NCI-H1436 treated with DMSO at 0.1 percent for 48 hours (cell line): ENCODE data around the gene APOD.
A peak's percentile ranks its signal among the peaks of the same experiment; 100 is the strongest.

Source experiments
- DNase-seq: peaks from one replicate; lab custom pipeline; 2025; lab: John Stamatoyannopoulos, UW

Gene APOD

DNA sequence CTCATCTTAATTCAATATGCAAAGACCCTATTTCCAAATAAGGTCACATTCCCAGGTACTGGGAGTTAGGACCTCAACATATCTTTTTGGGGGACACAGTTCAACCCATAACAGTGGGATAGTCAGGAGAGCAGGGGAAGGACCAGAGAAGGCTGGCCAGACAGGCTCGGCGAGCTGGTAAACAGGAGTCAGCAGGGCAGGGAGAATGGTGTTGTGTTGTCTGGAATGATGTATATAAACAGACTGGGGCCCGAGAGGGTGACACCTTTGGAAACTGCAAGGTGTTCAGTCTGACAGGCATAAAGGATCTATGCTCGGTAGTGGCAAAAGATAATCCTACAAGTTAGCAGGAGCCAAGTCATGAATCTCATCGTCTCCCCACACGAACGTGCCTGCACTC is 30.5 kb downstream of the APOD start:
- no peak for DNase-seq

DNA sequence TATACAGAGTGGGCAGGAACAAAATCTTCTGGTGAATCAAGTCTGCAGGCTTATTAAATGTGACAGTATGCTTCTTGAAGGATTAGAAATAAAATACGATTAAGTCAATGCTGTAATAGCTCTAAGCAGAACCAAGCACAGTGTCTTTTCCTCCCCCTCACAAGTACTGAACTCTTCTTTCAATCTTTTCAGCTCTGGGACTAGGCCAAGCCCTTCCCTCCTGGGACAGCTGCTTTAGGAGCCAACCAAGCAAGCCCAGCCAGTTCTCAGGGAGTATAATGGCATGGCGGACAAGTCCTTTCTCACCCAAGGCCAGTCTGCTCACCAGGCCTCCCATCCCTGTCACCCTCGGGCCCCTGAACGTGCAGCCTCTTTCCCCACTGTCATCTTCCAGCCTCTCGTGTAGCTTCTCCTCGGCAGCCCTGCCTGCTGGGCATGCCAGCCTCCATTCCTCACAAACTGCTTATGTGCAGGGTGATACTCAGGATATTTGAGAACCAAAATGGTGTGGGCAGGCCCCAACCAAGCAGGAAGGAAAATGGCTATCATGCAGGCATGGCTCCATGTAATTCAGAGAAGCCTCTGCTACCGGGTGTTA is 32.3 kb downstream of the APOD start:
- DNase-seq = no peak

DNA sequence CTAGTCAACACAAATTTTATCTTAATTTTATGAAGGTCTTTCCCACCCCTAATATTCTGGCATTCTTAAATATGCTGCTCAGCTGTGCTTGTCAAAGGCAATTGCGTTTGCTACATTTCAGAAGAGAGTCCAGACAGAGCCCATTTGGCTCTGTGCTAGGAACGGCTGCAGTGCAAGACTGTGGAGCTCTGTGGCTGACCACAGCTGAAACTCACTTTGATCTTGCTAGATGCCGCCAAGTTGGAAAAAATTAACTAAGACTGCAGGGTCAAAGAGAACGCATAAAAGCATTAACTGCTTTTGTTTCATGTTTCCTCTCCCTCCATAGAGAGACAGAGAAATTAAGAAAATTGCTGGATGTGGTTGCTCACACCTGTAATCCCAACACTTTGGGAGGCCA is 33.0 kb downstream of the APOD start:
- no peak for DNase-seq

DNA sequence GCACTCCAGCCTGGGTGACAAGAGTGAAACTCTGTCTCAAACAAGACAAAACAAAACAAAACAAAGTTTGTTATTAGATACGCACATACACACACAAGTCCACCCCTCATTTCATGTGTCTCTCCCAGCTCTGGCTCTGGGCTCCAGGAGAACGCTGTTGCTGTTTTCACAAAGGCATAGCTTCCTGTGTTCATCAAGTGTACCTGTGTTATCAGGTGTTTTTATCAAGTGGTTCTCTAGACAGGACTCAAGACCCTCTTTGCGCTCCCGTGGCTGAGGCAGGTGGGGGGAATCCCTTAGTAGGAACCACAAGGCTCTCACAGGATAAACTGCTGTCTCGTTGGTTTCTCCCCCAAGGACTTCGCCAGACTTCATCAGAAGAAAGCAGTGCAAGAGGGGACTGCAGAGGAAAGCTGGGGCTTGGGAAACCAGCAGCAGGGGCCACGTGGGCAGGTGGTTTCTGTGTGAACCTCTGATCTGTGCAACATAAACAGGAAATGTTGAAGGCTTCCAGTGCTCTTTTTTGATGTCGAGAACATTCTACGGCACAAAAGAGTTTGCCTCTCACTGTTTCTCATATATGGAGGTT is 33.7 kb downstream of the APOD start:
- DNase-seq = no peak

DNA sequence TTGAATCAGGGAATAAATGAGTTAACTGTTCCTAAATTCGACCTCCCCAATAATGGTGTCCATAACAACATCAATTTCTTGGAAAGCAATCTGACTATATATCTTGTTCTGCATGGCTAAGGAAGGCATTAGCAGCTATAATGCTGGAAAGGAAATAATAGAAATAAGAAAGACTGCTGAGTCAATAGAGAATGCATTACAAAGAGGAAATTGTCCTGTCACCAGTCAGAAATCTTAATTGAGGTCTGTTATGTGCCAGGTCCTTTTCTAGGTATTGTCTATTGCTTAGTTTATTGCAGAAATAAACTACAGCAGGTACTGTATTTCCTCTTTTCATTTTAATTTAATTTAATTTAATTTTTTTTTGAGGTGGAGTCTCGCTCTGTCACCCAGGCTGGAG is 34.8 kb downstream of the APOD start:
- DNase-seq = peak; percentile 21

DNA sequence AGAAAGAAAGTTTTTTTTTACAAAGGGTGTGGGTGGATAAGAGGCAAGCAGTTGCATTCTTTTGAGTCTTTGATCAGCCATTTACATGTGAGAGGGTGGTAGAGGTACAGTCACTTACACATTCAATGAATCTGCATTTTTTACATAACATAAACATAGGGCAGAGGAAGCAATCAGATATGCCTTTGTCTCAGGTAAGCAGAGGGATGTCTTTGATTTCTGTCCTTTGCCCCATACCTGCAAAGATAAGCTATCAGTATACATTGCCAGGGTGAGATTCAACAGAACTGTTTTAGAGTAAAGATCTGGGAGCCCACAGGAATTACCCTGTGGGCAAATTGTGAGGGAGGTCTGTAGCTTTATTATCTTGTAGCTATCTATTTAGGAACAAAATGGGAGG is 35.2 kb downstream of the APOD start:
- no peak for DNase-seq

DNA sequence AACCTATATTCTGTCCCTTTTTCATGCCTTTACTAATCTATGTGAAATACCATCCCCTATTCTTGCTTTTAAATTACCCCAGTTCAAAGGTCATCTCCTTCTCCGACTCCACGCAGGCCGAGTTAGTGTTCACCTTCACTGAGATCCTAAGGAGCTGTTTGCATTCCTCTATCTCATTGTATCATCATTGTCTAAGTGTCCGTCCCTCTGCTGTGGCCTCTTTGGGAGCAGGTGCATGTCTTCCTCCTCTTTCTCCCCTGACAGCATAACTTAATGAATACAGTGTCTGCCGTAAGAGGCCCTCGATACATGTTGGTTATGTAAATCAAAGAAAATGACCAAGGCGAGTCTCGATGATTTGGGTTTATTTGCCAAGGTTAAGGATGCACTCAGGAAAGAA is 35.7 kb downstream of the APOD start:
- DNase-seq = no peak

DNA sequence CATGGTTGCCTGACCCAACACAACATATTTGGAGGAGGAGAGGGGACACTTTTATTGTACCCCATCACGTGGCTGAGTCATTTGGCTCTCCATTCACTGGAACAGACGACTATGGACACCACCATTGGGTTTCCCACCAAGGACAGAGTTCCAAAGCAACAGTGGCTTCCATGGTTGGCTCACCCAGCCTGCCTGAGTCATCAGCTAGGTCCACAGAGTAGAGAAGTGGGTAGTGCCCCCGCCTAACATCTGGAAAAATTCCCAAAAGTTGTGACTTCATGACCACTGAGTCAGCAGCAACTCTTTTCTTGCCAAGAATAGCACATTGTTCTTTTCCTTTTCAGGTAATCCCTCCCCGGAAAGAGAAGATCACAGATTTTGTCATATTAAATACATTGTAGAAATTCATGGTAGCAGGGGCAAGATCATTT is 37.6 kb downstream of the APOD start:
- DNase-seq = no peak

DNA sequence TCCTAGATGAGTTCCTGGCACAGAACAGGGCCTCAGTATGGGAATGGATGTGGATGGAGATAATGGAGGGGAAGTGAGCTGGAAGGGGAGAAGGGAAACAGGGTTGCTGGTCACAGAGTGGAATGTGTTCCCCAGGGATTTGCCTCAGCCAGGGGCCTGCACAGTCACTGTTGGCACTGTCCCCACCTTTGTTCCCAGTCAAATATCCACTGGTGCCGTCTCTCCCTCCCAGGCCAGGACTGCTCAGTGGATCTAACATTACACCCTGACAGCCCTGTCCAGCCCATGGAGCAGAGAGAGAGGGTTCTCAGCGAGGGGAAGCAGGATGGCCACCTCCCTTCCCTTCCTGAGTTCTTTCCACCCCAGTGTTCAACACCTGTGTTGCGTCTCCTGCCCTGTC is 39.1 kb downstream of the APOD start:
- no peak for DNase-seq

DNA sequence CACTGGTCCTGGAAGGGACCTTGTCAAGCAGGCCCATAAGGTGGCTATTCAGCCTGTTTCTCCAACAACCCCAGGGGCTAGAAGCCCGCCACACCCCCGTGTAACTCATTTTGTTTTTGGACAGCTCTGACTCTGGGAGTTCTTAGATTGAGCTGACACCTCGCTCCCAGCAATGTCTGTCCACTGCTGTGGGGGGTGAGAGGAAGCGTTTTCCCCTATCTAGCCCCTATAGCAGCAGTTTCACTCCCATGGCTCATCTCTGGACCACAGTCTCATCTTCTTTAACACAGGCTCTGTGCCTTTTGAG is 39.6 kb downstream of the APOD start:
- no peak for DNase-seq

DNA sequence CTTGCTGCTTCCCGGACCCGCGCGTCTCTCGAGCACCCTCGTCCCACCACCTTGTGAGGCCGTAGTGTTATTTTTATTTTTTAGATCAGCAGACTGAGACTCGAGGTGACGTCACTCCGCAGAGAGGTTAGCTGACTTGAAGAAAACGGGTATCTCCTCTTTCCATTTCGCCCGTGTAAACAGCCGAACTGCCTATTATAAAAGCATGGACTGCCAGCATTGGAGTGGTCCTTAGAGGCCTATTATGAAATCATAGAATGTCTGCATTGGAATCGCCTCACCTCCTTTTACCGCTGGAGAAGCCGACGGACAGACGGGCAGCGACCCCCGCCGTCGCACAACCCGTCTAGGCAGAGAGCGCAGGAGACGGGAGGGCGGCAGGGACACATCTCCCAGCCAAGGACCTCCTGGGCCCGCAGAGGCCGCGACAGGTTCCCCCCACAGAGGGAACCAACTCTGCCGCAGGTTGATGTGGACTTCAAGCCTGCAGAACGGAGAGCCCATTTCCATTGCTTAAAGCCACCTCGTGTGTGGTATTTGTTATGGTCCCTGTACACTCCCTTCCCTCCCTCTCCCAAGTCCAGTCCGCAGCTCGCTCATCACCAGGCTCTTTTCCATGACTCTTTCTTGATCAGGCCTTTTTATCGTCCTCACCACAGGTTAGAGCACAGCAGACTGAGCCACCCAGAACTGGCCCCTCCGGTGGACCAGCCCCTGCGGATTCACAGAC is 40.1 kb downstream of the APOD start:
- peak; percentile 72 for DNase-seq

DNA sequence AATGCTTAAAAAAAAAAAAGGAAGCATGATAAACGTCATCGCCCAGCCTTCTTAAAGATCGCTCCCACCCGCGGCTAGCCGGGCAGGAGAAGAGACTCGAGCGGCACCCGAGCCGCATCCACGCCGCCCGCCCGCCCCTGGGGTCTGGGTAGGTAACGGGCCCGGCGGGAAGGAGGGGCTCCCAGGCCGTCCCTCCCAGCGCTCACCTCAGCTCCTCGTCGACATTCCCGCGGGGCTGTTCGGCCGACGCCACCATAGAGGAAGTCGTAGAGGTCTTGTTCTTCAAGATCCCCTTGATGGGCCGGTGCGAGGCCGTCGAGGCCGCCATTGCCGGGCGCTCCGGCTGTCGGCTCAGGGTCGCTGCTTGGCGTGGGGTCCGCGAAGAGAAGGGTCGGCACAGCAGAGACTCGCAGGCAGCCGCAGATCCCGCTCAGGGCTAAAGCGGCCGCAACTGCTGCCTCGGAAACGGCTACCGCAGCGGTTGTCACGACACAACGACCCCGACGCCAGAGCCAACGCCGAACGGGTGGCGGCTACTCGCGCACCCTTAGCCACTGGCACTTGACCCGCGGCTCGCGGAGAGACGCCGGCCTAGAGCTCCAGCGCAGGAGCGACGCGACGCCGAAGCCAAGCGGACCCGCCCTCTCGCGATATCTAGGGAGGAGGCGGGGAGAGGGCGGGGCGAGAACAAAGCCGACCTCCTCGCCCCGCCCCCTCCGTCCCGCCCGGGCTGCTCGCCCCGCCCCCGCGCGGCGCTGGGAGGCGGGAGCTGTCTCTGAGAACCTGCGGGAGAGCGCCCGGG is 40.8 kb downstream of the APOD start, which contains the start of gene PPP1R2:
Gene PPP1R2, minus strand, starts transcription at position 628 of the 802 bp plus-strand sequence. Its CDS starts 300 bp downstream, at position 328.
- DNase-seq = peak; percentile 72

DNA sequence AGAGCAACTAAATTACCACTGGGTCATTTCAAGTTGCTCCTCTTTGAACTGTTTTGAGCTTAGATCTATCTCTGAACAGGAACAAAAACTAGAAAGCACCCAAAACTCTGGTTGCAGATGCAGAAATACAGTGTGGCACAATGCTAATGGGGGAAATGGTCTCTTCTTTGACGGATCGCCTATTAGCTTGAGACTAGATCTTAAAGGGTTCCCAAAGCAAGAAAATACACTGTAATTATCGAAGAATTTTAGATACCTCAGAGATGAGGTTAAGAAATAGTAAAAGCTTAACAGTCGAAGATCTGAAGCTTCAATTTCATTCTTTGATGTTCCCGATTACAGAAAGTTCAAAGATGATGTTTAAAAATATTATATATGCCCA is 41.4 kb downstream of the APOD start:
- DNase-seq = no peak

DNA sequence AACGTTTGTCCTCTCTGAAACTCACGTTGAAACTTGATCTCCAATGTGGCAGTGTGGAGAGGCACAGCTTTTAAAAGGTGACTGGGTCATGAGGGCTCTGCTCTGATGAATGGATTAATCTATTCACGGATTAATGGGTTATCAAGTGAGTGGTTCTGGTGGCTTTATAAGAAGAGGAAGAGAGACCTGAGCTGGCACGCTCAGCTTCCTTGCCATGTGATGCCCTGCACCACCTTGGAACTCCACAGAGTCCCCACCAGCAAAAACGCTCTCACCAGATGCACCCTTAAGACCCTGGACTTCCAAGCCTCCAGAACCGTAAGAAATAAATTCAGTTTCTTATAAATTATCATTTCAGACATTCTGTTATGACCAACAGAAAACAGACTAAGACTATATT is 43.2 kb downstream of the APOD start:
- no peak for DNase-seq

DNA sequence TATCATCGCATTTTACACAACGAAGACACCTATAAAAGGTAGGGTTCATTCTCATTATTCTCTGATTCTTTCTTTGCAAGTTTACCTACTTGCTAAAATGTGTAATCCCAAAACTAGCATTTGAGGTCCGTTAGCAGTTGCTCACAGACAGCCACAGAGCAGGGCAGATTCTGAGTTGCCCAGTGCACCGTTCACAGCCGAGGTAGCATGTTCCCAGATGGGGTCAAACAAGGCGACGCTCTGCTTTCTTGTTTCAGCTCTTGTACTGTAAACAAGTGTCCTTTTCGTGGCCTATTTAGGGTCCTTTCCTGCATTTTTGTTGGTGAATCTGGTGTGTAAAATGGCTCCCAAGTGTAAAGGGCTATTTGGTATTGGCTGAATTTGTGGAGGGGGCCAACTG is 43.7 kb downstream of the APOD start:
- no peak for DNase-seq

DNA sequence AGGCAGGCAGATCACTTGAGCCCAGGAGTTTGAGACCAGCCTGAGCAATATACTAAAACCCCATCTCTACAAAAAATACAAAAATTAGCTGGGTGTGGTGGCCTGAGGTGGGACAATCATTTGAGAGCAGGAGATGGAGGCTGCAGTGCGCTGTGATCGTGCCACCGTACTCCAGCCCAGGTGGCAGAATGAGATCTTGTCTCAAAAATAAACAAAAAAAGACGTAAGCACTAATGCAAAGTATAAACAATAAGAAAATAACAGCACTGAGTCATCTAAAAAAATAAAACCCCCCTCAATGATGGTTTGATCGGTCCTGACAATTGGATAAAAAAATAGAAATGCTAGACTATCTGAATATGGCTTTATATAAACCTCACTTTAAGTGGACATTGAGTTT is 44.3 kb downstream of the APOD start:
- DNase-seq = no peak

DNA sequence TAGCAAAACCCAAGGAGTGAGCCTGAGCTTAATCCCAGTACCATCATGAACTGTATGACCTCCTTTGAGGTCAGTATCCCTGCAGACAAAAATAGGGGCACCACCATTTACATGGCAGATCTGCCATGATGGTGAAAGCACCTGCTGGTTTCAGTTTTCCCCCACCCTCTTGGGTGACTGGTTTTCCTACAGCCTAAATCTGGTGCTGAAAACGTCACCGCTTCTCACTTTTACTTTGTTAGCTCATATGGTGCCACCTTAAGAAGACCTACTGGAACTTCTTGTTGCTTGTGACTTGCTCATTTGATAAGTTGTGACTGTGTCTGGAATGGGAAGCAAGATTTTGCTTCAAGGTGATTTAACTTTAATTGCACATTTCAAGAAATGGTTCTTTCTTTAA is 45.7 kb downstream of the APOD start:
- no peak for DNase-seq

DNA sequence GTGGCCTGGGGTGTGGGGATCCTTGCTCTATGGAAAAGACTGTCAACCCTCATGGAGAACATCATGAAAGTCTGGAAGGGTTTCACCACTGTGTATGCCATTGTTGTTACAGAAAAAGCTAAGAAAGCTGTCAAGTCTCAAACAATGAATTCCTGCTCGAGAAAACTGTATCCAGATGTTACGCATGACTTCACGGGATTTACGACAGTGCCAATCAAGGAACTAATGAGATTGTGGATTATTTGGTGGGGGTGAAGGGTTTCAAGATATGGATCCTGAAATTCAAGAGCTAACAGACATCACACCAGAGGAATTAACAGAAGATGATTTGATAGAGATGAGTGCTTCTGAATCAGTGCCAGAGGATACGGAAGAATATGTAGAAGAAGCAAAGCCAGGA is 48.4 kb downstream of the APOD start:
- no peak for DNase-seq

DNA sequence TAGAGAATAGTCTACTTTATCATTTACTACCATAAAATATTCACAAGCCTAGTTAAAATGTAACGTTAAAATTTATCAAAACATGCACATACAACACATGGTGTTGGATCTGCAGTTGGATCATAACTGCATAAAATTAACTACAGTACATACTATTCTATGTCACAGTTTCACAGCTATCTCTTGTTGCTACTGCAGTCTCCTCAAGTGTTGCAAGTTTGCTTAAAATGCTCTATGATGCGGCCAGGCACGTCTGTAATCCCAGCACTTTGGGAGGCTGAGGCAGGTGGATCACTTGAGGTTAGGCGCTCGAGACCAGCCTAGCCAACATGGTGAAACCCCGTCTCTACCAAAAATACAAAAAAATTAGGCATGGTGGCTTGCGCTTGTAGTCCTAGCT is 50.9 kb downstream of the APOD start:
- DNase-seq = no peak

DNA sequence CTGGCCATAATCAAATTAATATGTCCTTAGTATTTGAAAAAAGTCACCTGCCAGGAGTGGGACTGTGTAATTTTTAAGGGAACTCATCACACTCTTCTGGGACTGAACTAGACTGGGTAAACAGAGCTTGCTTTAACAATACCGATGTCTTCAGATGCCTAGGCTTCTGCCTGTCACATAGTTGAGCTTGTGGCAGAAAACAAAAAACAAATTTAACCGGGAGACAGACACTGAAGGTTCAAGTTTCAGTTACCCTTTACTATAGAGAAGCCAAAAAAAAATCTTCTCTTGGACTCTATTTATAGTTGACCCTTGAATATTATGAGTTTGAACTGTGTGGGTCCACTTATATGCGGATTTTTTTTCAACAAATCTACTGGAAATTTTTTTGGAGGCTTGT is 51.4 kb downstream of the APOD start:
- DNase-seq = no peak

DNA sequence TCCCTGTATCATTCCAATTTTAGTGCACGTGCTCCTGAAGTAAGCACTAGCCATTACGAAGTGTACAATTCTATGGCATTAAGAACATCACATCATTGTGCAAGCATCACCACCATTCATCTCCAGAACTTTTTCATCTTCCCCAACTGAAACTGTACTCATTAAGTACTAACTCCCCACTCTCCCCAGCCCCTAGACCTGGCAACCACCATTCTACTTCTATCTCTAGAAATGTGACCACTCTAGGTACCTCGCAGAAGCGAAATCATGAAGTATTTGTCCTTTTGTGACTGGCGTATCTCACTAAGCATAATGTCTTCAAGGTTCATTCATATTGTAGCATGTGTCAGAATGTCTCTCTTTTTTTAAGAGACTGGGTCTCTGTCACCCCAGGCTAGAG is 52.1 kb downstream of the APOD start:
- DNase-seq = no peak

DNA sequence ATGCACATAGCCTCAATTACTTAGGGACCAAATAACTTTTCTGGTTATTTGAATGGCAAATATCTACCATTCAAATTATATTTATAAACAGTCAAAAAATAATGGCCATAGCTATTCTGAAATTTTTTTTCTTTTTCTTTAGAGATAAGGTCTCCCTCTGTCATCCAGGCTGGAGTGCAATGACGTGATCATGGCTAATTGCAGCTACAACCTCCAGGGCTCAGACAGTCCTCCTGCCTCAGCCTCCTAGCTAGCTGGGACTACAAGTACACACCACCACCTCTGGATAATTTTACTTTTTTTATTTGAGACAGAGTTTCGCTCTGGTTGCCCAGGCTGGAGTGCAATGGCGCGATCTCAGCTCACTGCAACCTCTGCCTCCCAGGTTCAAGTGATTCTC is 57.2 kb downstream of the APOD start:
- DNase-seq = no peak
